Endodermal cell (in vitro differentiated cells): Measurements from ENCODE around the gene NINJ2. TPM values are rescaled to one million over a fixed set of nuclear protein-coding genes. Genes with fewer than 3 reads are reported as not detected.

Experiments
- DNase-seq: peaks from one replicate; pipeline ENCODE4 v3.0.0-alpha.2; 2017
- H3K27ac ChIP-seq: 2 replicates; pipeline ENCODE4 v1.5.1; 2013; ENCODE audit warnings: mild to moderate bottlenecking, low read depth, low read length, moderate library complexity
- H3K27me3 ChIP-seq: 2 replicates; pipeline ENCODE4 v1.6.1; 2013; ENCODE audit warnings: mild to moderate bottlenecking, low read length, moderate library complexity; ENCODE audit not compliant: insufficient read depth, control insufficient read depth, poor library complexity, severe bottlenecking
- H3K36me3 ChIP-seq: 2 replicates; pipeline ENCODE4 v1.7.0; 2013; ENCODE audit warnings: mild to moderate bottlenecking, low read length, moderate library complexity; ENCODE audit not compliant: control insufficient read depth, insufficient read depth
- H3K4me1 ChIP-seq: one replicate; pipeline ENCODE4 v1.7.0; 2013; ENCODE audit warnings: low read length; ENCODE audit not compliant: control insufficient read depth, insufficient read depth
- H3K4me3 ChIP-seq: 2 replicates; pipeline ENCODE4 v1.5.1; 2013; ENCODE audit warnings: mild to moderate bottlenecking, low read length, moderate library complexity
- H3K9ac ChIP-seq: 2 replicates; pipeline ENCODE4 v1.6.1; 2013; ENCODE audit warnings: mild to moderate bottlenecking, low read length, moderate library complexity; ENCODE audit not compliant: poor library complexity, severe bottlenecking; ENCODE audit errors: extremely low read depth
- H3K9me3 ChIP-seq: 2 replicates; pipeline ENCODE4 v1.6.1; 2013; ENCODE audit warnings: mild to moderate bottlenecking, low read length, moderate library complexity; ENCODE audit not compliant: control insufficient read depth
- H3K27ac Mint-ChIP-seq: 2 replicates; pipeline ENCODE4 v1.8.0; 2020; ENCODE audit warnings: mixed read lengths
- H3K27me3 Mint-ChIP-seq: 2 replicates; pipeline ENCODE4 v1.8.0; 2021; ENCODE audit warnings: mild to moderate bottlenecking, mixed read lengths; ENCODE audit not compliant: insufficient read depth
- H3K36me3 Mint-ChIP-seq: 2 replicates; pipeline ENCODE4 v1.8.0; 2020; ENCODE audit warnings: low read depth, mixed read lengths
- H3K4me1 Mint-ChIP-seq: 2 replicates; pipeline ENCODE4 v1.8.0; 2020; ENCODE audit warnings: mixed read lengths
- H3K4me3 Mint-ChIP-seq: 2 replicates; pipeline ENCODE4 v1.8.0; 2020; ENCODE audit warnings: mild to moderate bottlenecking, moderate library complexity, mixed read lengths
- H3K9me3 Mint-ChIP-seq: 2 replicates; pipeline ENCODE4 v1.8.0; 2020; ENCODE audit warnings: mild to moderate bottlenecking, mixed read lengths
- CTCF ChIP-seq: fragments of 200-600 bp; sonication (generic); conservative IDR thresholded peaks from 2 replicates; pipeline ENCODE4 v1.5.0; 2021; ENCODE audit warnings: antibody characterized with exemption, mild to moderate bottlenecking
- WGBS, 2 experiments: methylation state at CpG; one replicate each; pipeline versions ENCODE4 v1.1.5 to v1.1.7; 2013; ENCODE audit warnings: missing lambda C conversion rate in 2 of 2, mixed read lengths in 1 of 2; ENCODE audit not compliant: insufficient coverage in 1 of 2, insufficient read length in 1 of 2; 5-methylcytosine and 5-hydroxymethylcytosine counted together
- total RNA-seq, 2 donors: library from RNA; stranded (reverse); fragmentation: NEBNext Ultra II Directional in 1 of 2; extraction: Animal tissue kit (Norgen Biotek cat#: 25700) in 1 of 2; gene quantifications; 2 replicates in 1 of 2; 3 replicates in 1 of 2; pipeline ENCODE4 v1.2.1, GENCODE V29; 2021

NINJ2 gene
- total RNA-seq, 2 donors from 2014 or later: 0.73 to 5.1 TPM

- Histone ChIP-seq H3K27me3 (no peaks in the 10 kb centered on the region), H3K27ac (no peak overlapping the region), H3K4me1 (peaks cover 7% of the 10 kb centered on the region), H3K4me3 (peak overlapping the region; percentile 82), H3K36me3 (no peaks in the 10 kb centered on the region), H3K9me3 (peaks cover 4% of the 10 kb centered on the region), H3K9ac (peak overlapping the region; percentile 42)
- TF ChIP-seq CTCF: peak; percentile 100
- peaks cover 5% of the 10 kb centered on the region for H3K27me3 Mint-ChIP-seq
- peaks cover 5% of the 10 kb centered on the region for H3K9me3 Mint-ChIP-seq
- H3K36me3 Mint-ChIP-seq: peaks cover 8% of the 10 kb centered on the region
- WGBS, 2 experiments: 3% methylated on average over 26 to 44 of the region's 44 CpGs
- H3K4me1 Mint-ChIP-seq: peaks cover 29% of the 10 kb centered on the region
- H3K4me3 Mint-ChIP-seq: peak overlapping the region; percentile 65
- peak; percentile 97 for DNase-seq
- peak overlapping the region; percentile 93 for H3K27ac Mint-ChIP-seq
These were observed 93.3 kb downstream of the NINJ2 start for GRCh38 chr12:569803-570434.

- 79 to 88% methylated on average over 5 to 6 of the region's 6 CpGs for WGBS, 2 experiments
- H3K4me1 ChIP-seq: peaks cover 7% of the 10 kb centered on the region
- no peaks in the 10 kb centered on the region for H3K9me3 ChIP-seq
- no peak overlapping the region for H3K9ac ChIP-seq
- DNase-seq: no peak
- H3K27ac ChIP-seq: no peak overlapping the region
- no peak overlapping the region for H3K27ac Mint-ChIP-seq
- peaks cover 5% of the 10 kb centered on the region for H3K27me3 Mint-ChIP-seq
- peak overlapping the region; percentile 65 for H3K4me3 Mint-ChIP-seq
- H3K27me3 ChIP-seq: no peaks in the 10 kb centered on the region
- no peak for TF ChIP-seq CTCF
- H3K4me3 ChIP-seq: no peak overlapping the region
- H3K9me3 Mint-ChIP-seq: no peaks in the 10 kb centered on the region
- peaks cover 10% of the 10 kb centered on the region for H3K36me3 Mint-ChIP-seq
- no peaks in the 10 kb centered on the region for H3K36me3 ChIP-seq
- peaks cover 27% of the 10 kb centered on the region for H3K4me1 Mint-ChIP-seq
These were observed 94.1 kb downstream of the NINJ2 start for GRCh38 chr12:569091-569676.

DNA sequence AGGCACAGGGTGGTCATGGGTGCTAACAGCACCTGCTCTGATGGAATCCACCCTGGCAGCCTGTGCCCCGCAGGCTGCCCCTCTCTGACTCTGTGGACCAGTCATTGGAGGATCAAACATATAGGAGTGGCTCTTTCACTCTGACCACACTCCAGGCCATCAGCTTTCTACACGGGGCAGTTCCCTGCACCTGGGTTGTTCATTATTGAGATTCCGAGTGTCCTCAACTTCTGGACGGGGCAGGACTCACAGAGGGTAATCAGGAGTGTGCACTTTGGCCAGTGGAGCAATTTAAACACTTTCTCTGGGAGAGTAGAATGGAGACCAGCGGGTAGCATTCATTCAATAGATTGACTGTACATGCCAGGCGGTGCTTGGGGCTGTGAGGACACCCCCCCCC is 94.8 kb downstream of the NINJ2 start:
- Mint-ChIP-seq H3K27me3 (peaks cover 5% of the 10 kb centered on the region), H3K4me1 (peaks cover 27% of the 10 kb centered on the region), H3K27ac (no peak overlapping the region), H3K9me3 (no peaks in the 10 kb centered on the region), H3K36me3 (peaks cover 17% of the 10 kb centered on the region), H3K4me3 (no peak overlapping the region)
- Histone ChIP-seq H3K4me1 (peaks cover 7% of the 10 kb centered on the region), H3K27ac (no peak overlapping the region), H3K9me3 (no peaks in the 10 kb centered on the region), H3K9ac (no peak overlapping the region), H3K36me3 (peaks cover 6% of the 10 kb centered on the region), H3K4me3 (no peak overlapping the region), H3K27me3 (no peaks in the 10 kb centered on the region)
- DNase-seq: no peak
- WGBS, 2 experiments: 94 to 98% methylated on average over 5 to 6 of the region's 6 CpGs
- no peak for TF ChIP-seq CTCF
